GM21390 (cell line): ENCODE data around the gene C3orf33.
A peak's percentile ranks its signal among the peaks of the same experiment; 100 is the strongest.

Experiments used
- ATAC-seq: cut with Tn5 transposase; IDR thresholded peaks from one replicate; pipeline ENCODE4 v1.9.1; 2021; ENCODE audit not compliant: unreplicated experiment

The C3orf33 gene

GRCh38 chr3:155790272-155790925 is 15.7 kb downstream of the C3orf33 start:
- no peak for ATAC-seq

DNA sequence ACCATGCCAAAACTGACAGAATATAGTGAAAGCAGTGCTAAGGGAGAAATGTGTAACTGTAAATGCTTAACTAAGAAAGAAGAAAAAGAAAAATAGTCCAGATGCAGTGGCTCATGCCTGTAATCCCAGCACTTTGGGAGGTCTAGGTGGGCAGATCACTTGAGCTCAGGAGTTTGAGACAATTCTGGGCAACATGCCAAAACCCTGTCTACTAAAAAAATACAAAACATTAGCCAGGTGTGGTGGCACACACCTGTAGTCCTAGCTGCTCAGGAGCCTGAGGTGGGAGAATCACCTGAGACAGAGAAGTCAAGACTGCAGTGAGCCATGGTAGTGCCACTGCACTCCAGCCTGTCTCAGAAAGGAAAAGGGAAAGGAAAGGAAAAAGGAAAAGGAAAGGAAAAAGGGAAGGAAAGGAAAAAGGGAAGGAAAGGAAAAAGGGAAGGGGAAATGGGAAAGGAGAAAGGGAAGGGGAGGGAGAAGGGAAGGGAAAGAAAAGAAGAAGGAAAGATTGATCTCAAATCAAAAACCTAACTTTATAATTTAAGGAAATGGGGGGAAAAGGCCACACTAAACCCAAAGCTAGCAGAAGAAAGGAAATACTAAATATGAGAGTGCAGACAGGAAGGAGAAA is 20.3 kb downstream of the C3orf33 start:
- no peak for ATAC-seq

DNA sequence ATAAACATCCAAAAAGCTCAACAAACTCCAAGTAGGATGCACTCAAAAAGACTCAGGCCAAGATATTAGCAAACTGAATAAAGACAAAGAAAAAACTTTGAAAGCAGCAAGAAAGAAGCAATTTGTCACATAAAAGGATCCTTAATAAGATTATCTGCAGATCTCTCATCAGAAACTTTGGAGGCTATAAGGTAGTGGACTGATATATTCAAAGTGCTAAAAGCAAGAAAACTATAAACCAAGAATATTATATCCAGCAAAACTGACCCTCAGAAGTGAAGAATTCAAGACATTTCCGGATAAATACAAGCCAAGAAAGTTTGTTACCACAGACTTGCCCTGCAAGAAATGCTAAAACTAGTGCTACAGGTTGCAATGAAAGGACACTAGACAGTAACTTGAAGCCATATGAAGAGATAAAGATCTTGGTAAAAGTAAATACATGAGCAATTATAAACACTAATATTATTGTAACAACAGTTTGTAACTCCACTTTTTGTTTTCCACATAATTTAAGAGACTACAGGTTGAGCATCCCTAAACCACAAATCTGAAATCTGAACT is 23.6 kb downstream of the C3orf33 start:
- ATAC-seq, result no peak

GRCh38 chr3:155780291-155780690 is 25.8 kb downstream of the C3orf33 start:
- ATAC-seq, result no peak

- ATAC-seq, result no peak
Measured at GRCh38 chr3:155778462-155778861, 27.6 kb downstream of the C3orf33 start.

- no peak for ATAC-seq
Measured at GRCh38 chr3:155772801-155773200, 33.3 kb downstream of the C3orf33 start.

DNA sequence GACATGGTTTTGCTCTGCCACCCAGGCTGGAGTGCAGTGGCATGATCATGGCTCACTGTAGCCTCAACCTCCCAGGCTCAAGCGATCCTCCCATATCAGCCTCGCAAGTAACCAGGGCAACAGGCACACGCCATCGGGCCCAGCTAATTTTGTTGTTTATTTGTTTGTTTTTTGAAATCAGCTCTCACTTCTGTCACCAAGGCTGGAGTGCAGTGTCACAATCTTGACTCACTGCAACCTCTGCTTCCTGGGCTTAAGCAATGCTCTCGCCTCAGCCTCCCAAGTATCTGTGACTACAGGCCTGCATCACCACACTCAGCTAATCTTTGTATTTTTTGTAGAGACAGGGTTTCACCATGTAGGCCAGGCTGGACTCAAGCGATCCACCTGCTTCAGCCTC is 35.0 kb downstream of the C3orf33 start:
- no peak for ATAC-seq

GRCh38 chr3:155766206-155766605 is 39.9 kb downstream of the C3orf33 start:
- ATAC-seq, result no peak

- ATAC-seq, result peak; percentile 60
Measured at GRCh38 chr3:155763870-155764463, 42.1 kb downstream of the C3orf33 start.

DNA sequence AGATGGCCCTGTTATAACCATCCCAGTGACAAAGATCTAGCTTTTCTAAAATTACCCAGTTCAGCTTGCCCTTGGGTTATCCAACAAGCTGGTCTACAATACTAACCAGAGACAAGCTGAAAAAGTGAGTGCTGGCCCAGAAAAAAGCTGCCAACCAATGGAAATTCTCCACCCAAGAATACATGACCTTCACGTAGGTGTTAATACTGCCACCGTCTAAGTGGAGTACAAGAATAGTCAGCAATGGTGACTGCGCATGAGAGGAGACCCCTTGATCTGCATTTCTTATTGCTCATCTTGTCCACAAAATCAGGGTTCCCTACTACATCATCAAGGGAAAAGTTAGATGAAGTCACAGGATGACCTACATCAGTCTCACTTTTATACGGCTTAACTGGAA is 45.4 kb downstream of the C3orf33 start:
- no peak for ATAC-seq

GRCh38 chr3:155757577-155757976 is 48.5 kb downstream of the C3orf33 start:
- no peak for ATAC-seq

GRCh38 chr3:155753038-155753639 is 52.9 kb downstream of the C3orf33 start:
- no peak for ATAC-seq

- no peak for ATAC-seq
Measured at GRCh38 chr3:155748611-155749365, 57.3 kb downstream of the C3orf33 start.

DNA sequence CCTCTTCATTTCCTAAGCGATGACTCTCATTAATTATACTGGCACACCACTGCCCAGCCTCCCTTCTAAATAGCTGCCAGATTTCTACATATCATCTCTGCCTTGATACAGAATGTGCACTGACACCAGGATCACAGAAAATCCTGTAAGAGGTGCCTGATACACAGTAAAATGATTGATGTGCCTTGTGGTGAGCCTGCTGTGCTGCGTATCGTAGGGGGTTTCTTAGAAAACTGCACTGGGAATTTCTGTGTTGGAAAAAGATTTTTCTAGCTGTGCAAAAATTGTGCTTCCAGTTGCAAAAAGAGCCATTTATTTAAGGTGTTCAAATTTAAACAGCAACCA is 58.2 kb downstream of the C3orf33 start:
- ATAC-seq, result no peak

GRCh38 chr3:155747286-155747945 is 58.7 kb downstream of the C3orf33 start:
- ATAC-seq, result no peak

DNA sequence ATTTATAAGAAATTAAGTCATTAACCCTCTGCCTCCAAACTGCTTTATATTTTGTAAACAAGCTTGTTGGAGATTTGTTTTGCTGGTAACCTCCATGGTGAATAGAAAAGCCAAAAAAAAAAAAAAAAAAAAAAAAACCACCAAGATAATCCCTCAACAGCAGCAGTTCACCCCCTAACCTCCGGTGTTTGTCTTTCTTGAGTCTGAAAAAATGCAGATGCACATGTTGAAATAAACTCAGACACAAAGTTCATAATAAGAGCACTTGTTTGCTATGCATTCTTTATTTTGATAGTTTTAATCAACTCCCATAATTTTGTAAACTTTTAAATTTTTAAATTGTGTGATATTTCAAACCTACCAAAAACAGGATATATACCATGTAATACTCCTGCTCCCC is 59.4 kb downstream of the C3orf33 start:
- ATAC-seq, result no peak

GRCh38 chr3:155745795-155746550 is 60.1 kb downstream of the C3orf33 start:
- no peak for ATAC-seq

- ATAC-seq, result peak; percentile 49
Measured at GRCh38 chr3:155744626-155745324, 61.3 kb downstream of the C3orf33 start, which contains the start of gene PLCH1. PLCH1 (minus strand) TSS chr3:155745071; CDS start chr3:155704224, 40,847 bp downstream.

GRCh38 chr3:155744010-155744625 is 62.0 kb downstream of the C3orf33 start:
- ATAC-seq, result peak; percentile 58
